Measurements from ENCODE around the gene KIAA1671. TPM values are rescaled to one million over a fixed set of nuclear protein-coding genes. Genes with fewer than 3 reads are reported as not detected.

KIAA1671 gene
- total RNA-seq, 6 donors from 2014 or later: 30.9 to 57.7 (median 42.1) TPM

- WGBS, 2 donors: 89 to 93% methylated on average over 3 to 6 of the region's 6 CpGs
- Histone ChIP-seq H3K36me3 (no peaks in the 10 kb centered on the region), H3K4me3 (no peak overlapping the region), H3K27me3 (no peaks in the 10 kb centered on the region), H3K4me1 (peaks cover 6 to 15% (median 10%) of the 10 kb centered on the region in 4 donors), H3K27ac (no peak overlapping the region), H3K9me3 (no peaks in the 10 kb centered on the region)
- TF ChIP-seq CTCF (IDR thresholded peaks at IDR 0.05) (no peak), POLR2A (IDR thresholded peaks at IDR 0.05) (no peak), EP300 (IDR thresholded peaks at IDR 0.05) (no peak)
- ATAC-seq (ENCODE audit: low FRiP score in 2 of 2) (peak in 1 of 2 donors; percentile 8), DNase-seq (peak in 1 of 2 donors; percentile 46)
Measured at GRCh38 chr22:25083807-25084200, 131.3 kb downstream of the KIAA1671 start.

DNA sequence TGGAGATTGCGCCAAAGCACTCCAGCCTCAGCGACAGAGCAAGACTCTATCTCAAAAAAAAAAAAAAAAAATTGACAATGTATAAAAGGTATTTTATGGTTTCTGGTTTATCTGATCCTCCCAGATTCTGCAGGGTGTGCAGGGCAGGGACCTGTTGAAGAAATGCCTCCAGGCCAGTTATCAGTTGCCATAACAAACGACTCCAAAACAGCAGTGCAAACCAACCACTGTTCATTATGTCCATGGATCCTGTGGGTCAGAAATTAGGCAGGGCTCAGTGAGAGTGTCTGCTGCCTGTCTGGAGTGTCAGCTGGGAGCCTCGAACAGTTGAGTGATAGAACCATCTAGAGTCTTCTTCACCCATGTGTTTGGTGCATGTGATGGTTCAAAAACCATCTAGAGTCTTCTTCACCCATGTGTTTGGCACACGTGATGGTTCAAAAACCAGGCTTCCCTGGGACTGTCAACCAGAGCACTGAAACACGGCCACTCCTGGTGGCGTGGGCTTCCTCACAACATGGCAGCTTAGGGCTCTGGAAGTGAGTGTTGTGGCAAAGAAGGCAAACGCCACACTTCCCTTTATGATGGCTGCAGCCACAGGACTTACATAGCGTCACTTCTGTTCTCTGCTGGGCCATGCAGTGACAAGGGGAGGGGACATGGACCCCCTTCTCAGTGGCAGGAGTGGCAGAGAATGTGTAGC, 132.0 kb downstream of the KIAA1671 start:
- Histone ChIP-seq H3K4me1 (peaks cover 6 to 16% (median 10%) of the 10 kb centered on the region in 4 donors), H3K9me3 (no peaks in the 10 kb centered on the region), H3K27ac (no peak overlapping the region), H3K36me3 (no peaks in the 10 kb centered on the region), H3K4me3 (no peak overlapping the region), H3K27me3 (no peaks in the 10 kb centered on the region)
- TF ChIP-seq EP300 (IDR thresholded peaks at IDR 0.05) (no peak), POLR2AphosphoS5 (IDR thresholded peaks at IDR 0.05) (no peak), POLR2A (IDR thresholded peaks at IDR 0.05) (no peak), CTCF (IDR thresholded peaks at IDR 0.05) (no peak)
- 92 to 95% methylated on average over 9 of the region's 9 CpGs for WGBS, 2 donors
- DNase-seq (no peak), ATAC-seq (ENCODE audit: low FRiP score in 2 of 2) (no peak)

- DNase-seq: no peak
- Histone ChIP-seq H3K9me3 (no peaks in the 10 kb centered on the region), H3K27me3 (no peaks in the 10 kb centered on the region), H3K4me1 (peaks cover 6 to 19% (median 10%) of the 10 kb centered on the region in 4 donors), H3K27ac (no peak overlapping the region), H3K36me3 (no peaks in the 10 kb centered on the region), H3K4me3 (no peak overlapping the region)
- ATAC-seq (ENCODE audit: low FRiP score in 2 of 2): no peak
- 67 to 76% methylated on average over 6 of the region's 6 CpGs for WGBS, 2 donors
- no peak for TF ChIP-seq POLR2A (IDR thresholded peaks at IDR 0.05)
- no peak for TF ChIP-seq EP300 (IDR thresholded peaks at IDR 0.05)
- TF ChIP-seq CTCF (IDR thresholded peaks at IDR 0.05): no peak
- TF ChIP-seq POLR2AphosphoS5 (IDR thresholded peaks at IDR 0.05): no peak
Measured at GRCh38 chr22:25085156-25085555, 132.6 kb downstream of the KIAA1671 start.

GRCh38 chr22:25085930-25086901, 133.7 kb downstream of the KIAA1671 start:
- Histone ChIP-seq H3K4me3 (no peak overlapping the region), H3K27ac (no peak overlapping the region), H3K27me3 (no peaks in the 10 kb centered on the region), H3K9me3 (no peaks in the 10 kb centered on the region), H3K4me1 (peaks cover 6 to 19% (median 12%) of the 10 kb centered on the region in 4 donors), H3K36me3 (no peaks in the 10 kb centered on the region)
- DNase-seq: no peak
- WGBS, 2 donors: 24 to 33% methylated on average over 10 to 14 of the region's 14 CpGs
- TF ChIP-seq POLR2AphosphoS5 (IDR thresholded peaks at IDR 0.05) (peak in 1 of 2 donors; percentile 26), POLR2A (IDR thresholded peaks at IDR 0.05) (no peak)
- peak in 1 of 2 donors; percentile 34 for ATAC-seq (ENCODE audit: low FRiP score in 2 of 2)

DNA sequence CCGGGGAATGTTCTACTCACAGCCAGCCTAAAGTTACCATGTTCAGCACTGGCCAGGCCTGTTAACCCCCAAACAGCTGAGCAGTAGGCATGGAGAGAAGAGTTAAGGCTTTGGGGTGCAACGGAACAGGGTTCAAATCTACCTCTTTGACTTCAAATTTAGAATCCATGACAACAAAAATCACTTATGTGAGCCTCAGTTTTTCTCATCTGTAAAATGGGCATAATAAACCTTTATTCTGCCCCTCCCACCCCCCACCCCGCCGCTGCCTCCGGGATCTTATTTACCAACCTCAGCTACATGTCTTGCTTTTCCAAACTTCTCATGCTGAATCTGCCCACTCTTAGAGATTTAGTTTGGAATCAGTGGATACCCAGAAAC, 134.4 kb downstream of the KIAA1671 start:
- DNase-seq (no peak), ATAC-seq (ENCODE audit: low FRiP score in 2 of 2) (no peak)
- Histone ChIP-seq H3K27me3 (no peaks in the 10 kb centered on the region), H3K4me3 (no peak overlapping the region), H3K27ac (no peak overlapping the region), H3K4me1 (peaks cover 6 to 19% (median 12%) of the 10 kb centered on the region in 4 donors), H3K9me3 (no peaks in the 10 kb centered on the region), H3K36me3 (no peaks in the 10 kb centered on the region)
- TF ChIP-seq EP300 (IDR thresholded peaks at IDR 0.05) (no peak), POLR2A (IDR thresholded peaks at IDR 0.05) (no peak), CTCF (IDR thresholded peaks at IDR 0.05) (no peak), POLR2AphosphoS5 (IDR thresholded peaks at IDR 0.05) (no peak)
- 70 to 79% methylated on average over 5 of the region's 5 CpGs for WGBS, 2 donors
